Measurements from ENCODE around the gene DENND6A. TPM values are rescaled to one million over a fixed set of nuclear protein-coding genes. Genes with fewer than 3 reads are reported as not detected.
A peak's percentile ranks its signal among the peaks of the same experiment; 100 is the strongest.

The DENND6A gene
- total and polyA plus RNA-seq, 2 of the 13 experiments (the other 11 are each of a cell fraction or from before 2014, with no cell fraction given): 9.4 to 11.1 TPM

GRCh38 chr3:57597127-57597923 is 95.6 kb downstream of the DENND6A start, which contains the start of gene ARF4 (continued):
- TF ChIP-seq ZNF775 (CRISPR knock-in tag; IDR thresholded peaks at IDR 0.05; ENCODE audit: borderline replicate concordance) (no peak), ZFP36 (IDR thresholded peaks at IDR 0.05; ENCODE audit: borderline replicate concordance, low read depth, low read length, partially characterized antibody) (no peak), ZNF605 (CRISPR knock-in tag; IDR thresholded peaks at IDR 0.05) (peak; percentile 88; the same call in 1 of the 2 replicates), BRCA1 (CRISPR knock-in tag; IDR thresholded peaks at IDR 0.05) (no peak), HES4 (CRISPR knock-in tag; IDR thresholded peaks at IDR 0.05; ENCODE audit: borderline replicate concordance) (no peak), EED (CRISPR knock-in tag; IDR thresholded peaks at IDR 0.05) (0 out of 2 replicates have a peak, but pooled peaks have one; percentile 37), MAFF (IDR thresholded peaks at IDR 0.05; ENCODE audit: low read depth, low read length) (peak; percentile 62; the same call in 1 of the 2 replicates), SP1 (IDR thresholded peaks at IDR 0.05) (no peak), SP1 (CRISPR knock-in tag; IDR thresholded peaks at IDR 0.05) (peak; percentile 52), ZFY (CRISPR knock-in tag; IDR thresholded peaks at IDR 0.05) (peak; percentile 89), FOSL2 (CRISPR knock-in tag; IDR thresholded peaks at IDR 0.05) (peak; percentile 78), ZNF615 (CRISPR knock-in tag; IDR thresholded peaks at IDR 0.05; ENCODE audit: borderline replicate concordance) (peak; percentile 51; the same call in 1 of the 2 replicates), FUBP1 (CRISPR knock-in tag; IDR thresholded peaks at IDR 0.05; ENCODE audit: borderline replicate concordance) (no peak), RBFOX2 (IDR thresholded peaks at IDR 0.05; ENCODE audit: low read depth, low read length) (peak; percentile 94)
- TF ChIP-seq, protein P1, sequence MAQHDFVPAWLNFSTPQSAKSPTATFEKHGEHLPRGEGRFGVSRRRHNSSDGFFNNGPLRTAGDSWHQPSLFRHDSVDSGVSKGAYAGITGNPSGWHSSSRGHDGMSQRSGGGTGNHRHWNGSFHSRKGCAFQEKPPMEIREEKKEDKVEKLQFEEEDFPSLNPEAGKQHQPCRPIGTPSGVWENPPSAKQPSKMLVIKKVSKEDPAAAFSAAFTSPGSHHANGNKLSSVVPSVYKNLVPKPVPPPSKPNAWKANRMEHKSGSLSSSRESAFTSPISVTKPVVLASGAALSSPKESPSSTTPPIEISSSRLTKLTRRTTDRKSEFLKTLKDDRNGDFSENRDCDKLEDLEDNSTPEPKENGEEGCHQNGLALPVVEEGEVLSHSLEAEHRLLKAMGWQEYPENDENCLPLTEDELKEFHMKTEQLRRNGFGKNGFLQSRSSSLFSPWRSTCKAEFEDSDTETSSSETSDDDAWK (CRISPR knock-in tag; IDR thresholded peaks at IDR 0.05): no peak
- TF ChIP-seq, protein P2, sequence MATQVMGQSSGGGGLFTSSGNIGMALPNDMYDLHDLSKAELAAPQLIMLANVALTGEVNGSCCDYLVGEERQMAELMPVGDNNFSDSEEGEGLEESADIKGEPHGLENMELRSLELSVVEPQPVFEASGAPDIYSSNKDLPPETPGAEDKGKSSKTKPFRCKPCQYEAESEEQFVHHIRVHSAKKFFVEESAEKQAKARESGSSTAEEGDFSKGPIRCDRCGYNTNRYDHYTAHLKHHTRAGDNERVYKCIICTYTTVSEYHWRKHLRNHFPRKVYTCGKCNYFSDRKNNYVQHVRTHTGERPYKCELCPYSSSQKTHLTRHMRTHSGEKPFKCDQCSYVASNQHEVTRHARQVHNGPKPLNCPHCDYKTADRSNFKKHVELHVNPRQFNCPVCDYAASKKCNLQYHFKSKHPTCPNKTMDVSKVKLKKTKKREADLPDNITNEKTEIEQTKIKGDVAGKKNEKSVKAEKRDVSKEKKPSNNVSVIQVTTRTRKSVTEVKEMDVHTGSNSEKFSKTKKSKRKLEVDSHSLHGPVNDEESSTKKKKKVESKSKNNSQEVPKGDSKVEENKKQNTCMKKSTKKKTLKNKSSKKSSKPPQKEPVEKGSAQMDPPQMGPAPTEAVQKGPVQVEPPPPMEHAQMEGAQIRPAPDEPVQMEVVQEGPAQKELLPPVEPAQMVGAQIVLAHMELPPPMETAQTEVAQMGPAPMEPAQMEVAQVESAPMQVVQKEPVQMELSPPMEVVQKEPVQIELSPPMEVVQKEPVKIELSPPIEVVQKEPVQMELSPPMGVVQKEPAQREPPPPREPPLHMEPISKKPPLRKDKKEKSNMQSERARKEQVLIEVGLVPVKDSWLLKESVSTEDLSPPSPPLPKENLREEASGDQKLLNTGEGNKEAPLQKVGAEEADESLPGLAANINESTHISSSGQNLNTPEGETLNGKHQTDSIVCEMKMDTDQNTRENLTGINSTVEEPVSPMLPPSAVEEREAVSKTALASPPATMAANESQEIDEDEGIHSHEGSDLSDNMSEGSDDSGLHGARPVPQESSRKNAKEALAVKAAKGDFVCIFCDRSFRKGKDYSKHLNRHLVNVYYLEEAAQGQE (IDR thresholded peaks at IDR 0.05; ENCODE audit: borderline replicate concordance in 1 of 2, low read depth in 1 of 2, low read length in 2 of 2): peak in 1 of 2 experiments; percentile 67; a peak in 1 of 4 replicates
- TF ChIP-seq, protein P3, sequence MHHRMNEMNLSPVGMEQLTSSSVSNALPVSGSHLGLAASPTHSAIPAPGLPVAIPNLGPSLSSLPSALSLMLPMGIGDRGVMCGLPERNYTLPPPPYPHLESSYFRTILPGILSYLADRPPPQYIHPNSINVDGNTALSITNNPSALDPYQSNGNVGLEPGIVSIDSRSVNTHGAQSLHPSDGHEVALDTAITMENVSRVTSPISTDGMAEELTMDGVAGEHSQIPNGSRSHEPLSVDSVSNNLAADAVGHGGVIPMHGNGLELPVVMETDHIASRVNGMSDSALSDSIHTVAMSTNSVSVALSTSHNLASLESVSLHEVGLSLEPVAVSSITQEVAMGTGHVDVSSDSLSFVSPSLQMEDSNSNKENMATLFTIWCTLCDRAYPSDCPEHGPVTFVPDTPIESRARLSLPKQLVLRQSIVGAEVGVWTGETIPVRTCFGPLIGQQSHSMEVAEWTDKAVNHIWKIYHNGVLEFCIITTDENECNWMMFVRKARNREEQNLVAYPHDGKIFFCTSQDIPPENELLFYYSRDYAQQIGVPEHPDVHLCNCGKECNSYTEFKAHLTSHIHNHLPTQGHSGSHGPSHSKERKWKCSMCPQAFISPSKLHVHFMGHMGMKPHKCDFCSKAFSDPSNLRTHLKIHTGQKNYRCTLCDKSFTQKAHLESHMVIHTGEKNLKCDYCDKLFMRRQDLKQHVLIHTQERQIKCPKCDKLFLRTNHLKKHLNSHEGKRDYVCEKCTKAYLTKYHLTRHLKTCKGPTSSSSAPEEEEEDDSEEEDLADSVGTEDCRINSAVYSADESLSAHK (CRISPR knock-in tag; IDR thresholded peaks at IDR 0.05; ENCODE audit: borderline replicate concordance): no peak
- TF ChIP-seq, protein P4, sequence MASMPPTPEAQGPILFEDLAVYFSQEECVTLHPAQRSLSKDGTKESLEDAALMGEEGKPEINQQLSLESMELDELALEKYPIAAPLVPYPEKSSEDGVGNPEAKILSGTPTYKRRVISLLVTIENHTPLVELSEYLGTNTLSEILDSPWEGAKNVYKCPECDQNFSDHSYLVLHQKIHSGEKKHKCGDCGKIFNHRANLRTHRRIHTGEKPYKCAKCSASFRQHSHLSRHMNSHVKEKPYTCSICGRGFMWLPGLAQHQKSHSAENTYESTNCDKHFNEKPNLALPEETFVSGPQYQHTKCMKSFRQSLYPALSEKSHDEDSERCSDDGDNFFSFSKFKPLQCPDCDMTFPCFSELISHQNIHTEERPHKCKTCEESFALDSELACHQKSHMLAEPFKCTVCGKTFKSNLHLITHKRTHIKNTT (CRISPR knock-in tag; IDR thresholded peaks at IDR 0.05): no peak
